Right ventricle myocardium superior (tissue), 1 donor: ENCODE results near the gene SCGB3A1. TPM values are rescaled to one million over a fixed set of nuclear protein-coding genes. Genes with fewer than 3 reads are reported as not detected.

Experiments used
- ATAC-seq: fragments of 200-7000 bp; cut with Tn5 transposase; one replicate; pipeline ENCODE4 v1.9.1; 2020; ENCODE audit warnings: mild to moderate bottlenecking; ENCODE audit not compliant: poor library complexity
- DNase-seq: peaks from one replicate; pipeline ENCODE4 v3.0.0-alpha.2; 2020
- intact Hi-C: fragments of 100-400 bp; cut with DNase I; formaldehyde crosslinking; loops from one replicate; pipeline ENCODE4 v1.11.2; 2022
- total RNA-seq: library from RNA; stranded (reverse); fragmentation: NEBNext Ultra II Directional; extraction: Animal tissue kit (Norgen Biotek cat#: 25700); gene quantifications from one replicate; pipeline ENCODE4 v1.2.1, GENCODE V29; 2021
- donor health status: DM: no; HTN: yes; CAD: no; lungs with severe emphysema.

The SCGB3A1 gene
- total RNA-seq, 1 donor from 2014 or later = not detected

GRCh38 chr5:180608572-180609310 is 17.4 kb upstream of the SCGB3A1 start:
- DNase-seq (no peak), ATAC-seq (no peak)
- intact Hi-C loops = no loop called here

- intact Hi-C loops = no loop called here
- DNase-seq = peak; percentile 13
Measured at GRCh38 chr5:180607861-180608571, 16.7 kb upstream of the SCGB3A1 start.

GRCh38 chr5:180606215-180606785 is 15.0 kb upstream of the SCGB3A1 start:
- DNase-seq = peak; percentile 34
- intact Hi-C loops = no loop called here
- no peak for ATAC-seq

More at GRCh38 chr5:180607861-180608571, 16.7 kb upstream of the SCGB3A1 start:
- ATAC-seq = no peak

GRCh38 chr5:180605554-180606214 is 14.4 kb upstream of the SCGB3A1 start:
- intact Hi-C loops = no loop called here
- ATAC-seq = no peak
- peak; percentile 16 for DNase-seq

GRCh38 chr5:180604271-180604670 is 13.0 kb upstream of the SCGB3A1 start:
- intact Hi-C loops = no loop called here
- ATAC-seq (no peak), DNase-seq (peak; percentile 13)

- ATAC-seq = no peak
- intact Hi-C loops = no loop called here
- peak; percentile 36 for DNase-seq
Measured at GRCh38 chr5:180603076-180603594, 11.8 kb upstream of the SCGB3A1 start.

- intact Hi-C loops = no loop called here
- ATAC-seq (no peak), DNase-seq (peak; percentile 38)
Measured at GRCh38 chr5:180602481-180603075, 11.3 kb upstream of the SCGB3A1 start.

GRCh38 chr5:180601591-180602480 is 10.5 kb upstream of the SCGB3A1 start:
- DNase-seq (peak; percentile 30), ATAC-seq (no peak)

GRCh38 chr5:180600554-180601041 is 9.3 kb upstream of the SCGB3A1 start:
- ATAC-seq (no peak), DNase-seq (peak; percentile 30)
- intact Hi-C loops = no loop called here

More at GRCh38 chr5:180601591-180602480, 10.5 kb upstream of the SCGB3A1 start:
- intact Hi-C loops = no loop called here

GRCh38 chr5:180599981-180600553 is 8.8 kb upstream of the SCGB3A1 start:
- ATAC-seq = no peak
- intact Hi-C loops = no loop called here
- DNase-seq = peak; percentile 8

- intact Hi-C loops = no loop called here
- DNase-seq (no peak), ATAC-seq (no peak)
Measured at GRCh38 chr5:180599590-180599914, 8.3 kb upstream of the SCGB3A1 start.

- intact Hi-C loops = no loop called here
- DNase-seq (peak; percentile 30), ATAC-seq (no peak)
Measured at GRCh38 chr5:180598797-180599589, 7.7 kb upstream of the SCGB3A1 start.

GRCh38 chr5:180598316-180598701 is 7.0 kb upstream of the SCGB3A1 start:
- intact Hi-C loops = no loop called here
- ATAC-seq = no peak
- DNase-seq = no peak

GRCh38 chr5:180596668-180597231 is 5.5 kb upstream of the SCGB3A1 start:
- intact Hi-C loops = no loop called here
- ATAC-seq = no peak
- peak; percentile 3 for DNase-seq

GRCh38 chr5:180596115-180596667 is 4.9 kb upstream of the SCGB3A1 start:
- intact Hi-C loops = no loop called here
- no peak for ATAC-seq

More at GRCh38 chr5:180596115-180596667, 4.9 kb upstream of the SCGB3A1 start:
- no peak for DNase-seq
